GM10266 (cell line): ENCODE measurements around the gene ANKRD24.
"Not testable (repeated sequence)": the region's sequence is repeated elsewhere in the genome, so short reads cannot be mapped to it uniquely, and the experiment has no call there.

Experiments
- DNase-seq: peaks from one replicate; pipeline ENCODE4 v3.0.0; 2012; ENCODE audit errors: extremely low spot score
- TF ChIP-seq, protein P1 (sequence below): IDR thresholded peaks from 2 replicates; pipeline ENCODE4 v1.5.1; 2012; ENCODE audit warnings: mild to moderate bottlenecking, low read depth; ENCODE audit not compliant: control insufficient read depth, insufficient read depth; ENCODE audit errors: missing control alignments

Gene ANKRD24

DNA sequence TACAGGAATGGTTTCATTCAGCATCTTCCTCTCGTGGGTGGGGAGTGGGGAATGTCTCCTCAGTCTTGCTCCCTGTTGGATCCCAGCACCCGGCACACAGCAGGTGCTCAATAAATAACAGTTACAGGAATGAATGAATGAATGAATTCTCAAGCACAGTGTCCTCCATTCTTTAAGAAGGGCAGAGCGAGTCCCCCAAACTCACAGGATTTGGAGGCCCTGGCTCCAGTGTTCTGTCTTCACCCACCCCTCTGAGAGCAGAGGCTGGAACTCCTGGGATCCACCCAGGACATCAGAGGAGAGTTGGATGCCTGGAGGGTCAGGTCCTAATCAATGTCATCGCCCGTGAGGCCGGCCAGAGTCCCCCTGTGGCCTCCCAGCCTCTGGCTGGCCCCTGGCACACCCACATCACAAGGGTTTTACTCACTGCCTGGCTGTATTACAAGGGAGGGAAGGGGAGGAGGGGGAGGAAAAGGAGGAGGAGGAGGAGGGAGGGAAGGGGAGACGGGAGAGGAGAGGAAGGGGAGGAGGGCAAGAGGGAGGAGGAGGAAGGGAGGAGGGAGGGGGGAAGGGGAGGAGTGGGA, 37.7 kb upstream of the ANKRD24 start:
- TF ChIP-seq, protein P1, sequence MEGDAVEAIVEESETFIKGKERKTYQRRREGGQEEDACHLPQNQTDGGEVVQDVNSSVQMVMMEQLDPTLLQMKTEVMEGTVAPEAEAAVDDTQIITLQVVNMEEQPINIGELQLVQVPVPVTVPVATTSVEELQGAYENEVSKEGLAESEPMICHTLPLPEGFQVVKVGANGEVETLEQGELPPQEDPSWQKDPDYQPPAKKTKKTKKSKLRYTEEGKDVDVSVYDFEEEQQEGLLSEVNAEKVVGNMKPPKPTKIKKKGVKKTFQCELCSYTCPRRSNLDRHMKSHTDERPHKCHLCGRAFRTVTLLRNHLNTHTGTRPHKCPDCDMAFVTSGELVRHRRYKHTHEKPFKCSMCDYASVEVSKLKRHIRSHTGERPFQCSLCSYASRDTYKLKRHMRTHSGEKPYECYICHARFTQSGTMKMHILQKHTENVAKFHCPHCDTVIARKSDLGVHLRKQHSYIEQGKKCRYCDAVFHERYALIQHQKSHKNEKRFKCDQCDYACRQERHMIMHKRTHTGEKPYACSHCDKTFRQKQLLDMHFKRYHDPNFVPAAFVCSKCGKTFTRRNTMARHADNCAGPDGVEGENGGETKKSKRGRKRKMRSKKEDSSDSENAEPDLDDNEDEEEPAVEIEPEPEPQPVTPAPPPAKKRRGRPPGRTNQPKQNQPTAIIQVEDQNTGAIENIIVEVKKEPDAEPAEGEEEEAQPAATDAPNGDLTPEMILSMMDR, result no peak
- DNase-seq, result no peak

DNA sequence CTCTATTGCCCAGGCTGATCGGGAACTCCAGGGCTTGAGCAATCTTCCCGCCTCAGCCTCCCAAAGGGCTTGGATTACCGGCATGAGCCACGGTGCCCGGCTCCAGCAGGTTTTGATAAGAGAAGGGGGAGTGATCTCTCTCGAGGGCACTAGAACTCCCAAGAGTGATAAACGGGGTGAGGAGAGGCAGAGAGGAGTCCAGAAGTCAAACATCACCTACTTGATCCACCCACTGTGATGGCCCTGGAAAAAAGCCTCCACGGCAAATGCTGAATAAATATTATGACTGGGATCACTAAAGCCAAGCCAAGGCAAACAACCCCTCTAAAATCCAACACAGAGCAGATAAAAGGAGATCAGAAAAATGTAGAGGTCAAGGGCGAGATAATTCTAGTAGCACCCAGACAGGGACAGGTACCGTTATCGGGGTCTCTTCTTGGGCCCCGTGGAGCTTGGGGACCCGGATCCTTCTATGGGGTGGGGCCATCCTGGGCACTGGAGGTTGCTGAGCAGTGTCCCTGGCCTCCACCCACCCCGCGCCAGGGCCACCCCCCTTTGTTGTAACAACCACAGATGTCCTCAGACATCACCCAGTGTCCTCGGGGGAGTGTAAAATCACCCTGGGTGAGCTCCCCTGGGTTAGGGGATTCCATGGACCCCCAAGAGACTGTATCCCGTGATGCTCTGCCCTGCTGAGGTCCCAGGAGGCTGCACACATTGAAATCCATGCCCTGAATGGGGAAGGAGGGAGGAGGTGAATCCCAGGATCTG, 32.8 kb upstream of the ANKRD24 start:
- TF ChIP-seq, protein P1, result no peak
- no peak for DNase-seq

DNA sequence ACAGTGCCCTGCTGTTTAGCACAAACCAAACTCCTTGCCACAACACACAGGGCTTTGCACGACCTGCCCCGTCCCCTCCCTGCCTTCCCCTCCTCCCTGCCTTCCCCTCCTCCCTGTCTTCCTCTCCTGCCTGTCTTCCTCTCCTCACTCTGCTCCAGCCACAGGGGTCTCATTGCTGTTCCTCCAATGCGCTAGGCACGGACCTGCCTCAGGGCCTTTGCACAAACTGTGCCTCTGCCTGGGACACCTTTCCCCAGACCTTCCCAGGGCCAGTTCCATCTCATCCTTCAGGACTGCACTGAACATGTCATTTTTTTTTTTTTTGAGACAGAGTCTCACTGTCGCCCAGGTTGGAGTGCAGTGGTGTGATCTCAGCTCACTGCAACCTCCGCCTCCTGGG, 30.9 kb upstream of the ANKRD24 start:
- TF ChIP-seq, protein P1, result no peak
- DNase-seq, result no peak

DNA sequence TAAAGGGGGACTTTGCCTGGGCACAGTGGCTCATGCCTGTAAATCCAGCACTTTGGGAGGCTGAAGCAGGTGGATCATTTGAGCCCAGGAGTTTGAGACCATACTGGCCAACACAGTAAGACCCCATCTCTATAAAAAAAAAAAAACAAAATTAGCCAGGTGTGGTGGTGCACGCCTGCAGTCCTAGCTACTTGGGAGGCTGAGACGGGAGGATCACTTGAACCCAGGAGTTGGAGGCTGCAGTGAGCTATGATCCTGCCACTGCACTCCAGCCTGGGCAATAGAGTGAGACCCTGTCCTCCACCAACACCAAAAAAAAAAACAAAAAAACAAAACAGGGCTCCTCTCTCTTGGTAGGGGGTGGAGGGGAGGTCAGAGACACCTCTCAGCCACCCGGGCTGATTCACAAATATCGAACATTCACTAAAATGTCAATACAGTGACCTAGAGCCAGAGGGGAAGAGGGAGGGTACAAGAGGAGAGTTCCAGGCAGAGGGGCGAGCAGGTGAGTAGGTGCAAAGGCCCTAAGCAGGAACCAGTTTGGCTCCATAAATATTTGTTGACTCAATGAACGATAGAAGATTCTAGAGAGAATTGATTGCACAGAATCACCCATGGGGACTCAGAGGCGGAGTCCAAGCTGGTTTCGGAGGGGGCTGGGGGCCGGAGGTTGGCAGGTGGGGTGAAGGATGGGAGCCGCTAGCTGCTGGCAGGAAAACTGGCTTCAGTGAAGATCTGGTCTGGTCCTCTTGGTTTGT, 30.1 kb upstream of the ANKRD24 start:
- no peak for DNase-seq
- TF ChIP-seq, protein P1, result no peak

DNA sequence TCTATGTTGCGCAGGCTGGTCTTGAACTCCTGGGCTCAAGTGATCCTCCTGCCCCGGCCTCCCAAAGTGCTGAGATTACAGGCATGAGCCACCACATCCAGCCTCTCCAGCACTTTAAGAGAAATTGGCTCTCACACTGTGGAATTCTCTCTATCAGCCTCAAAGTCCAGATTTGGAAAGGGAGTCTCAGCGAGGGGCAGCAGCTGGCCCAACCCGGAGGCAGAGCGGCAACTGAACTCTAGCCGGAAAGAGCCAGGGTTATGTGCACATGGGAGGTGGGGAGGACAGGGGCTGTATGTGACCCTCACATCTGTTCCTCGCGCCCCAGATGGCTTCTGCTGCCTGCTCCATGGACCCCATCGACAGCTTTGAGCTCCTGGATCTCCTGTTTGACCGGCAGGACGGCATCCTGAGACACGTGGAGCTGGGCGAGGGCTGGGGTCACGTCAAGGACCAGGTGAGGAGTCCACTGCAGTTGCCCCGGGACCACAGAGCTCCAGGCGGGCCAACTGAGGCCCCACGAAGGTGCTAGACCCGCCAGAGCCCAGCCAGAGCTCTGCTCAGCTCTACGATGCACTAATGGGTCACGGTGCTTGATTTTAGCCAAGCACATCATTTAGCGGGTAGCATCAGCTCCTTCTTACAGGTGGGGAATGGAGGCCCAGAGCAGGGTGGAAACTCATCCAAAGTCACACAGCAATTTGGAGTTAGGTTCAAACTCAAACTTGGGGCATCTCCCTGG, 27.7 kb upstream of the ANKRD24 start:
- TF ChIP-seq, protein P1, result no peak
- DNase-seq, result no peak

DNA sequence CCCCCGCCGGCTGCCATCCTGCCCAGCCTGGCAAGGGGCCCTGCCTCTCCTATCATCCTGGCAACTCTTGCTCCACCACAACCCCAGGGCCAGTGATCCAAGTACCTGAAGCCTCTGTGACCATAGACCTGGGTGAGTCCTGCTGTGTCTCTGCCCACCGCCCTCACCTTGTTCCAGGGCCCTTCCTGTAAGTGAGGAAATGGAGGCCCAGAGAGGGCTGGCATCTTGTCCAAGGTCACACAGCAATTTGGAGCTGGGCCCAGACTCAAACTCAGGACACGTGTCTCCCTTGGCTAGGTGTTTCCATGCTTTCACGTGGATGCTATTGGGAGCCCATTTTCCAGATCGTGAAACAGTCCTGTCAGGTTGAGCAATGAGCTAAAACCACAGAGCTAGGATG, 25.3 kb upstream of the ANKRD24 start:
- DNase-seq, result no peak
- TF ChIP-seq, protein P1, result no peak

DNA sequence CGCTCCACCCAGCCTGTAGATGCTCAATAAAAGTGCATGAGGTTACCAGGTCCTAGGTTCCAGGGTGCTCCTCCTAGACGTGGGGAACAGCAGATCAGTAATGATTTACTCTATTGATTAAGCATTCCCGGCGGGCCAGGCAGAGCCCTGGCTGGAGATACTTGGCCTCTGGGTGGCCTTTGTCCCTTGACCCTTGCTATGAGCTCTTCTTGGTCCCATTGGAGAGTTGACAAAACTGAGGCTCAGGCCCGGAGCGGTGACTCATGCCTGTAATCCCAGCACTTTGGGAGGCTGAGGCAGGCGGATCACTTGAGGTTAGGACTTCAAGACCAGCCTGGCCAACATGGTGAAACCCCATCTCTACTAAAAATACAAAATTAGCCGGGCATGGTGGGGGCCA, 24.5 kb upstream of the ANKRD24 start:
- not testable (repeated sequence) for DNase-seq
